ENCODE results near the gene CDH22. TPM values are rescaled to one million over a fixed set of nuclear protein-coding genes. Genes with fewer than 3 reads are reported as not detected.

CDH22 gene
- total and polyA plus RNA-seq, 2 donors, result 0.04 to 0.21 TPM

Other genes with a start within 250 kb of the CDH22 start
- gene NCOA5, start 218.5 kb downstream of the CDH22 start, total RNA-seq, result 13.2 TPM
- gene NCOA5, start 218.5 kb downstream of the CDH22 start, polyA plus RNA-seq, result 21.9 TPM
- 3.1 TPM for gene CD40, start 190.2 kb downstream of the CDH22 start, total RNA-seq
- 21.3 TPM for gene CD40, start 190.2 kb downstream of the CDH22 start, polyA plus RNA-seq
- 41.6 TPM for gene ELMO2, start 98.1 kb upstream of the CDH22 start, total RNA-seq
- 31.2 TPM for gene ELMO2, start 98.1 kb upstream of the CDH22 start, polyA plus RNA-seq
- gene ZNF334, start 205.1 kb upstream of the CDH22 start, total RNA-seq, result 20.5 TPM
- gene ZNF334, start 205.1 kb upstream of the CDH22 start, polyA plus RNA-seq, result 2.6 TPM
- not detected for gene OCSTAMP, start 242.2 kb upstream of the CDH22 start, total RNA-seq
- not detected for gene OCSTAMP, start 242.2 kb upstream of the CDH22 start, polyA plus RNA-seq